NB4 (cell line): ENCODE data around the gene EXOC4.

ENCODE experiments used
- MYC ChIP-seq: IDR thresholded peaks from 2 replicates; pipeline ENCODE4 v1.6.1; 2011; ENCODE audit warnings: low read depth, low read length
- POLR2A ChIP-seq: IDR thresholded peaks from 2 replicates; pipeline ENCODE4 v1.6.1; 2011; ENCODE audit warnings: mild to moderate bottlenecking; ENCODE audit not compliant: insufficient read length; ENCODE audit errors: extremely low read depth
- TF ChIP-seq, protein P1 (sequence below): IDR thresholded peaks from one replicate; pipeline ENCODE4 v1.5.1; 2012; ENCODE audit warnings: low read depth, low read length

DNA sequence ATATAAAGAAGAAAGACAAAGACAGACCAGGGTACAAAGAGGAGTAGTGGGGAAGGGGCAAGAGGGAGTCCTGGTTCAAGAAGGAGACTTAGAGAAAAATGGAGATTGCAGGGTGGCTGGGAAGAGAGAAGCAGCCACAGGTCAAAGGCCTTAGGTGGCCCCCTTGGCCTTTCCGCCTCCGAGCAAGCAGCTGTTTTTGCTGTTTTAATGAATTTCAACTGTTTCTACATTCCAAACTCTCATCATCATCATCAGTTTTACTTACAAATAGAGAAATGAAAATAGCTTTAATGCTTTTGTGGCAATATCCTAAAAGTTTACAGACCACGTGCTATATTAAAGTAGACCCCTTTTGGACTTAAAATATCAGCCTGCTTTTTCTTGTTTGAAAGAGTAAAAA, 399.7 kb downstream of the EXOC4 start:
- TF ChIP-seq, protein P1, sequence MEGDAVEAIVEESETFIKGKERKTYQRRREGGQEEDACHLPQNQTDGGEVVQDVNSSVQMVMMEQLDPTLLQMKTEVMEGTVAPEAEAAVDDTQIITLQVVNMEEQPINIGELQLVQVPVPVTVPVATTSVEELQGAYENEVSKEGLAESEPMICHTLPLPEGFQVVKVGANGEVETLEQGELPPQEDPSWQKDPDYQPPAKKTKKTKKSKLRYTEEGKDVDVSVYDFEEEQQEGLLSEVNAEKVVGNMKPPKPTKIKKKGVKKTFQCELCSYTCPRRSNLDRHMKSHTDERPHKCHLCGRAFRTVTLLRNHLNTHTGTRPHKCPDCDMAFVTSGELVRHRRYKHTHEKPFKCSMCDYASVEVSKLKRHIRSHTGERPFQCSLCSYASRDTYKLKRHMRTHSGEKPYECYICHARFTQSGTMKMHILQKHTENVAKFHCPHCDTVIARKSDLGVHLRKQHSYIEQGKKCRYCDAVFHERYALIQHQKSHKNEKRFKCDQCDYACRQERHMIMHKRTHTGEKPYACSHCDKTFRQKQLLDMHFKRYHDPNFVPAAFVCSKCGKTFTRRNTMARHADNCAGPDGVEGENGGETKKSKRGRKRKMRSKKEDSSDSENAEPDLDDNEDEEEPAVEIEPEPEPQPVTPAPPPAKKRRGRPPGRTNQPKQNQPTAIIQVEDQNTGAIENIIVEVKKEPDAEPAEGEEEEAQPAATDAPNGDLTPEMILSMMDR, result no peak
- TF ChIP-seq POLR2A, result no peak
- no peak for TF ChIP-seq MYC
